SU-DHL-6 (cell line): ENCODE measurements around the gene TMEM174.

ENCODE experiments used
- EZH2phosphoT487 ChIP-seq: fragments of 200-600 bp; sonication (generic), shearing (Covaris generic); conservative IDR thresholded peaks from 2 replicates; pipeline ENCODE4 v1.6.1; 2018; ENCODE audit warnings: mild to moderate bottlenecking, antibody characterized with exemption, low read length, moderate library complexity, mixed read lengths
- TF ChIP-seq, protein P1 (sequence below): fragments of 200-600 bp; sonication (generic); IDR thresholded peaks from one replicate; pipeline ENCODE4 v1.5.1; 2017; ENCODE audit warnings: antibody characterized with exemption, mild to moderate bottlenecking, low read length, moderate library complexity; ENCODE audit not compliant: insufficient read depth, poor library complexity, severe bottlenecking

DNA sequence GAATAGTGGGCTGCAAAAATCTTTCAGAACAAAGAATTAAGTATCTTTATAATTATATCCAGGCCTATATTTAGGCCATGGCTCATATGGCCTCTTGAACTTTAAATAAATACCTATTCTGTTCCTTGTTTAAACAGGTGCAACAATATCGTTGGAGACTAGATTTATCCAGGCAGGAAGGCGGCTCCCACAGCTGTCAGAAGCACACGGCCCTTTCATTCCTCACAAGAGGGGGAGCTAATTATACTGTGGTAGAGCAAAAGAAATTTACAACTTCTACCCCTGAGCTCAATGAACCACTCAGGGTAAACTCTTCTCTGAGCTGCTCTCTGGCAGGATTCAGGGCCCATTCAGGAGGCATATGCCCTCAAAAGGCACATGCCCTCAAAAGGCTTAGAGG, 31.3 kb downstream of the TMEM174 start:
- TF ChIP-seq, protein P1, sequence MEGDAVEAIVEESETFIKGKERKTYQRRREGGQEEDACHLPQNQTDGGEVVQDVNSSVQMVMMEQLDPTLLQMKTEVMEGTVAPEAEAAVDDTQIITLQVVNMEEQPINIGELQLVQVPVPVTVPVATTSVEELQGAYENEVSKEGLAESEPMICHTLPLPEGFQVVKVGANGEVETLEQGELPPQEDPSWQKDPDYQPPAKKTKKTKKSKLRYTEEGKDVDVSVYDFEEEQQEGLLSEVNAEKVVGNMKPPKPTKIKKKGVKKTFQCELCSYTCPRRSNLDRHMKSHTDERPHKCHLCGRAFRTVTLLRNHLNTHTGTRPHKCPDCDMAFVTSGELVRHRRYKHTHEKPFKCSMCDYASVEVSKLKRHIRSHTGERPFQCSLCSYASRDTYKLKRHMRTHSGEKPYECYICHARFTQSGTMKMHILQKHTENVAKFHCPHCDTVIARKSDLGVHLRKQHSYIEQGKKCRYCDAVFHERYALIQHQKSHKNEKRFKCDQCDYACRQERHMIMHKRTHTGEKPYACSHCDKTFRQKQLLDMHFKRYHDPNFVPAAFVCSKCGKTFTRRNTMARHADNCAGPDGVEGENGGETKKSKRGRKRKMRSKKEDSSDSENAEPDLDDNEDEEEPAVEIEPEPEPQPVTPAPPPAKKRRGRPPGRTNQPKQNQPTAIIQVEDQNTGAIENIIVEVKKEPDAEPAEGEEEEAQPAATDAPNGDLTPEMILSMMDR = no peak
- no peak for TF ChIP-seq EZH2phosphoT487
